ENCODE results near the gene EFCAB14.
"Not testable (repeated sequence)": the region's sequence is repeated elsewhere in the genome, so short reads cannot be mapped to it uniquely, and the experiment has no call there.

EFCAB14 gene

GRCh38 chr1:46721686-46722205 is 2.8 kb upstream of the EFCAB14 start:
- Histone ChIP-seq H3K27ac (ENCODE audit: low read length) (no peak overlapping the region), H3K27me3 (ENCODE audit: control insufficient read depth in 1 of 2, insufficient read depth in 2 of 2, low read length in 2 of 2) (no peaks in the 10 kb centered on the region), H3K9ac (ENCODE audit: low read length in 2 of 2) (no peak overlapping the region), H3K36me3 (ENCODE audit: control insufficient read depth in 2 of 2, insufficient read depth in 2 of 2, low read length in 2 of 2) (no peaks in the 10 kb centered on the region), H3K9me3 (ENCODE audit: control insufficient read depth in 2 of 2, low read length in 2 of 2) (no peaks in the 10 kb centered on the region), H3K4me3 (ENCODE audit: low read length in 2 of 2) (no peak overlapping the region), H3K4me1 (ENCODE audit: control insufficient read depth, insufficient read depth, low read length) (peaks cover 27% of the 10 kb centered on the region)

- Histone ChIP-seq H3K27ac (ENCODE audit: low read length) (no peak overlapping the region), H3K27me3 (ENCODE audit: control insufficient read depth in 1 of 2, insufficient read depth in 2 of 2, low read length in 2 of 2) (no peaks in the 10 kb centered on the region), H3K4me3 (ENCODE audit: low read length in 2 of 2) (no peak overlapping the region), H3K9ac (ENCODE audit: low read length in 2 of 2) (no peak overlapping the region), H3K9me3 (ENCODE audit: control insufficient read depth in 2 of 2, low read length in 2 of 2) (no peaks in the 10 kb centered on the region), H3K36me3 (ENCODE audit: control insufficient read depth in 2 of 2, insufficient read depth in 2 of 2, low read length in 2 of 2) (no peaks in the 10 kb centered on the region), H3K4me1 (ENCODE audit: control insufficient read depth, insufficient read depth, low read length) (peaks cover 29% of the 10 kb centered on the region)
These were observed 2.3 kb upstream of the EFCAB14 start for GRCh38 chr1:46721204-46721603.

GRCh38 chr1:46720319-46720718 is 1.4 kb upstream of the EFCAB14 start:
- H3K27me3 ChIP-seq (ENCODE audit: control insufficient read depth in 1 of 2, insufficient read depth in 2 of 2, low read length in 2 of 2); H3K27ac ChIP-seq (ENCODE audit: low read length); H3K36me3 ChIP-seq (ENCODE audit: control insufficient read depth in 2 of 2, insufficient read depth in 2 of 2, low read length in 2 of 2); H3K9ac ChIP-seq (ENCODE audit: low read length in 2 of 2); H3K4me3 ChIP-seq (ENCODE audit: low read length in 2 of 2); H3K9me3 ChIP-seq (ENCODE audit: control insufficient read depth in 2 of 2, low read length in 2 of 2): not testable (repeated sequence)
- H3K4me1 ChIP-seq (ENCODE audit: control insufficient read depth, insufficient read depth, low read length) = peaks cover 29% of the 10 kb centered on the region

GRCh38 chr1:46719689-46720088 is 775 bp upstream of the EFCAB14 start:
- H3K4me1 ChIP-seq (ENCODE audit: control insufficient read depth, insufficient read depth, low read length) = peaks cover 24% of the 10 kb centered on the region
- H3K36me3 ChIP-seq (ENCODE audit: control insufficient read depth in 2 of 2, insufficient read depth in 2 of 2, low read length in 2 of 2) = peaks cover 0 to 4% of the 10 kb centered on the region in 2 donors
- H3K9me3 ChIP-seq (ENCODE audit: control insufficient read depth in 2 of 2, low read length in 2 of 2) = no peaks in the 10 kb centered on the region
- peak overlapping the region; percentile 90 to 96 for H3K4me3 ChIP-seq (ENCODE audit: low read length in 2 of 2)
- H3K27me3 ChIP-seq (ENCODE audit: control insufficient read depth in 1 of 2, insufficient read depth in 2 of 2, low read length in 2 of 2) = no peaks in the 10 kb centered on the region
- peak overlapping the region; percentile 69 for H3K27ac ChIP-seq (ENCODE audit: low read length)
- peak overlapping the region; percentile 79 to 91 for H3K9ac ChIP-seq (ENCODE audit: low read length in 2 of 2)

GRCh38 chr1:46718340-46718726 is 581 bp downstream of the EFCAB14 start:
- Histone ChIP-seq H3K4me1 (ENCODE audit: control insufficient read depth, insufficient read depth, low read length) (peaks cover 23% of the 10 kb centered on the region), H3K27ac (ENCODE audit: low read length) (peak overlapping the region; percentile 69), H3K4me3 (ENCODE audit: low read length in 2 of 2) (peak overlapping the region; percentile 90 to 96), H3K9ac (ENCODE audit: low read length in 2 of 2) (peak overlapping the region; percentile 79 to 91), H3K27me3 (ENCODE audit: control insufficient read depth in 1 of 2, insufficient read depth in 2 of 2, low read length in 2 of 2) (no peaks in the 10 kb centered on the region), H3K36me3 (ENCODE audit: control insufficient read depth in 2 of 2, insufficient read depth in 2 of 2, low read length in 2 of 2) (peaks cover 0 to 4% of the 10 kb centered on the region in 2 donors), H3K9me3 (ENCODE audit: control insufficient read depth in 2 of 2, low read length in 2 of 2) (no peaks in the 10 kb centered on the region)

GRCh38 chr1:46717654-46718053 is 1.3 kb downstream of the EFCAB14 start:
- no peaks in the 10 kb centered on the region for H3K27me3 ChIP-seq (ENCODE audit: control insufficient read depth in 1 of 2, insufficient read depth in 2 of 2, low read length in 2 of 2)
- H3K36me3 ChIP-seq (ENCODE audit: control insufficient read depth in 2 of 2, insufficient read depth in 2 of 2, low read length in 2 of 2) = peaks cover 0 to 7% of the 10 kb centered on the region in 2 donors
- peaks cover 23% of the 10 kb centered on the region for H3K4me1 ChIP-seq (ENCODE audit: control insufficient read depth, insufficient read depth, low read length)
- peak overlapping the region; percentile 90 to 96 for H3K4me3 ChIP-seq (ENCODE audit: low read length in 2 of 2)
- peak overlapping the region; percentile 79 to 91 for H3K9ac ChIP-seq (ENCODE audit: low read length in 2 of 2)
- no peaks in the 10 kb centered on the region for H3K9me3 ChIP-seq (ENCODE audit: control insufficient read depth in 2 of 2, low read length in 2 of 2)
- H3K27ac ChIP-seq (ENCODE audit: low read length) = no peak overlapping the region

- H3K9ac ChIP-seq (ENCODE audit: low read length in 2 of 2) = no peak overlapping the region
- peaks cover 23% of the 10 kb centered on the region for H3K4me1 ChIP-seq (ENCODE audit: control insufficient read depth, insufficient read depth, low read length)
- no peaks in the 10 kb centered on the region for H3K27me3 ChIP-seq (ENCODE audit: control insufficient read depth in 1 of 2, insufficient read depth in 2 of 2, low read length in 2 of 2)
- H3K4me3 ChIP-seq (ENCODE audit: low read length in 2 of 2) = no peak overlapping the region
- no peak overlapping the region for H3K27ac ChIP-seq (ENCODE audit: low read length)
- peaks cover 4 to 10% of the 10 kb centered on the region in 2 donors for H3K36me3 ChIP-seq (ENCODE audit: control insufficient read depth in 2 of 2, insufficient read depth in 2 of 2, low read length in 2 of 2)
- no peaks in the 10 kb centered on the region for H3K9me3 ChIP-seq (ENCODE audit: control insufficient read depth in 2 of 2, low read length in 2 of 2)
These were observed 3.9 kb downstream of the EFCAB14 start for GRCh38 chr1:46714976-46715375.

- no peak overlapping the region for H3K27ac ChIP-seq (ENCODE audit: low read length)
- H3K36me3 ChIP-seq (ENCODE audit: control insufficient read depth in 2 of 2, insufficient read depth in 2 of 2, low read length in 2 of 2) = peaks cover 24 to 26% of the 10 kb centered on the region in 2 donors
- H3K4me1 ChIP-seq (ENCODE audit: control insufficient read depth, insufficient read depth, low read length) = no peaks in the 10 kb centered on the region
- H3K27me3 ChIP-seq (ENCODE audit: control insufficient read depth in 1 of 2, insufficient read depth in 2 of 2, low read length in 2 of 2) = no peaks in the 10 kb centered on the region
- no peak overlapping the region for H3K9ac ChIP-seq (ENCODE audit: low read length in 2 of 2)
- no peaks in the 10 kb centered on the region for H3K9me3 ChIP-seq (ENCODE audit: control insufficient read depth in 2 of 2, low read length in 2 of 2)
- no peak overlapping the region for H3K4me3 ChIP-seq (ENCODE audit: low read length in 2 of 2)
These were observed 10.8 kb downstream of the EFCAB14 start for GRCh38 chr1:46708121-46708520.

- H3K9me3 ChIP-seq (ENCODE audit: control insufficient read depth in 2 of 2, low read length in 2 of 2) = no peaks in the 10 kb centered on the region
- H3K36me3 ChIP-seq (ENCODE audit: control insufficient read depth in 2 of 2, insufficient read depth in 2 of 2, low read length in 2 of 2) = peaks cover 20 to 35% of the 10 kb centered on the region in 2 donors
- H3K27ac ChIP-seq (ENCODE audit: low read length) = no peak overlapping the region
- no peak overlapping the region for H3K4me3 ChIP-seq (ENCODE audit: low read length in 2 of 2)
- no peaks in the 10 kb centered on the region for H3K4me1 ChIP-seq (ENCODE audit: control insufficient read depth, insufficient read depth, low read length)
- H3K9ac ChIP-seq (ENCODE audit: low read length in 2 of 2) = no peak overlapping the region
- no peaks in the 10 kb centered on the region for H3K27me3 ChIP-seq (ENCODE audit: control insufficient read depth in 1 of 2, insufficient read depth in 2 of 2, low read length in 2 of 2)
These were observed 13.5 kb downstream of the EFCAB14 start for GRCh38 chr1:46705408-46705807.

- no peaks in the 10 kb centered on the region for H3K9me3 ChIP-seq (ENCODE audit: control insufficient read depth in 2 of 2, low read length in 2 of 2)
- no peak overlapping the region for H3K27ac ChIP-seq (ENCODE audit: low read length)
- H3K9ac ChIP-seq (ENCODE audit: low read length in 2 of 2) = no peak overlapping the region
- H3K36me3 ChIP-seq (ENCODE audit: control insufficient read depth in 2 of 2, insufficient read depth in 2 of 2, low read length in 2 of 2) = peaks cover 18 to 35% of the 10 kb centered on the region in 2 donors
- no peaks in the 10 kb centered on the region for H3K4me1 ChIP-seq (ENCODE audit: control insufficient read depth, insufficient read depth, low read length)
- H3K27me3 ChIP-seq (ENCODE audit: control insufficient read depth in 1 of 2, insufficient read depth in 2 of 2, low read length in 2 of 2) = no peaks in the 10 kb centered on the region
- H3K4me3 ChIP-seq (ENCODE audit: low read length in 2 of 2) = no peak overlapping the region
These were observed 14.8 kb downstream of the EFCAB14 start for GRCh38 chr1:46703927-46704641.

GRCh38 chr1:46699666-46700065 is 19.2 kb downstream of the EFCAB14 start:
- no peaks in the 10 kb centered on the region for H3K9me3 ChIP-seq (ENCODE audit: control insufficient read depth in 2 of 2, low read length in 2 of 2)
- H3K4me3 ChIP-seq (ENCODE audit: low read length in 2 of 2) = no peak overlapping the region
- no peak overlapping the region for H3K9ac ChIP-seq (ENCODE audit: low read length in 2 of 2)
- H3K27ac ChIP-seq (ENCODE audit: low read length) = no peak overlapping the region
- H3K4me1 ChIP-seq (ENCODE audit: control insufficient read depth, insufficient read depth, low read length) = no peaks in the 10 kb centered on the region
- peaks cover 27% of the 10 kb centered on the region in 2 donors for H3K36me3 ChIP-seq (ENCODE audit: control insufficient read depth in 2 of 2, insufficient read depth in 2 of 2, low read length in 2 of 2)
- no peaks in the 10 kb centered on the region for H3K27me3 ChIP-seq (ENCODE audit: control insufficient read depth in 1 of 2, insufficient read depth in 2 of 2, low read length in 2 of 2)
